Measurements from ENCODE around the gene SUN2.

SUN2 gene

DNA sequence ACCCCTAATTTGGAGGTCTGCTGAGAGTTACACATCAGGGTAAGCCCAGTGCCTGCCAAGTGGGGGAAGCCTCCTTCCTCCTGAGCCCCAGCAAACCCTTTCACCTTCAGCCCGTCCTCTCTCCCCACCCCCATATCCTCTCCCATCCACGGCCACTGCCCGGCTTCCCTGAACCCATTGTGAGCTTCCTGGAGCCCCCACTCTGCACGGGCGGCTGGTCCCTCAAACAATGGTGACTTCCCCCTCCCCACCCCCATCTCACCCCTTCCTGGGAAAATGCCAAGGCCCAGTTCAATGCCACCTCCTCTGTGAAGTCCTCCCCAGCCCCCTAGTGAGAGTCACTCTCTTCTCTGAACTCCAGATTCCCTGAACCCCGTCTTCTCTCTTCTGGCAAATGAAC, 20.3 kb upstream of the SUN2 start:
- DNase-seq (ENCODE audit: low spot score) = no peak

DNA sequence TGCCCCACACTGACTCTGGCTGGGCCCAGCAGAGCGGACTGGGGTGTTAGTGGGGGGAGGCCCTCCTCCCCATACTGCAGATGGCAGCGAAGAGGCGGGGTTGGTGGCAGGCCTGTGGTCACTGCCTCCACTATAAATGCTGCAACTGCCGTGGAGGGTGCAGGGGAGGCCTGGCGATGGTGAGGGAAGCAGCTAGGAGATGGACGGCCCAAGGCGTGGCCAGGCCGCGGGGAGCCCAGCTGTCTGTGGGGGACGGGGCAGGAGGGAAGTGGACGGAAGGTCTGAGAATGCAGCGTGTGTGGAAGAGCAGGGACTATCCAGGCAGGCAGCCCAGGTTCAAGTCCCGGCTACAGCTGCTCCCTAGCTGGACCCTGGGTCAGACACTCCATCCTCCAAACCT, 19.9 kb upstream of the SUN2 start:
- DNase-seq (ENCODE audit: low spot score) = peak; percentile 61

DNA sequence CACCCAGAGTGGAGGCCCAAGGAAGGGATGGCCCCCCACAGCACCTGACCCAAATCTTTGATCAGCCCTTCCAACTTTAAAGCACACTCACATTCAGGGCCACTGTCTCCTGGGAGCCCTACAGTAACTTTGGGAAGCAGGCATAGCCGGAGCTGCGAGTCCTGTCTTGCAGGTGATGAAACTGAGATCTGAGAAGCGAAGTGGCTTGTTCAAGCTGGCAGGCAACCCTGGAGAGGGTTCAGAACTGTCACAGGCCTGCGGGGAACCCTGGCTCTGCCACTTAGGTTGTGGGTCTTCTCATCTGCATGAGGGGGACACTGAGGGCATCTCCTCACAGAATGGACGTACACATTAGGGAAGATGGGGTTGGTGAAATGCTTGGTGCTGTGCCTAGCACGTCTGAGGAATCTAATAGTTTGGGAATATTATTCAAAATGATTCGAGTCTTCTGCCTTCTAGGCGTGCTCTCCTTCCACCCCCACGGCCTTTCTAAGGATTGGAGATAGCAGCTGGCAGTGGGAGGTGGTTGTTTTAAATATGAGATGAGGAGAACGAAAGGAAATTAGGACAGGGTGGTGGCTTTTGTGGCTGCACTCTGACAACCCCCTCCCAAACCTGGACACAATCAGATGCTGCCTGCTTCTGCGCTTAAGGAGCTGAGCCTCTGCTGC, 18.8 kb upstream of the SUN2 start:
- no peak for DNase-seq (ENCODE audit: low spot score)

DNA sequence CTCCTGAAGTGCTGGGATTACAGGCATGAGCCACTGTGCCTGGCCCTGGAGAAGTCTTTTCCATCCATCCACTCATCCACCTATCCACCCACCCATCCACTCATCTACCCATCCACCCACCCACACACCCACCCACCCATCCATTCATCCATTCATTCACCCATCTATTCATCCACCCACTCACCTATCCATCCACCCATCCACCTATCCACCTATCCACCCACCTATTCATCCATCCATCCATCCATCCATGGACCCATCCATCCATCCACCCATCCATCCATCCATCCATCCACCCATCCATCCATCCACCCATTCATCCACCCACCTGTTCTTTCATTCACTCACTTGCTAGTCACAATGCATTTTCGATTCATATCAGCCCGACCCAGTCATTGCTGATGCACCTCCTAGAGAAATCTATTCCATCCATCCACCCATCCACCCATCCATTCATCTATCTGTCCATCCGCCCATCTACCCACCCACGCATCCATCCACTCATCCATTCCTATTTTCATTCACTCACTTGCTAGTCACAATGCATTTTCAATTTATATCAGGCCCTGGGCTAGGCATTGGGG, 17.7 kb upstream of the SUN2 start:
- DNase-seq (ENCODE audit: low spot score) = no peak

DNA sequence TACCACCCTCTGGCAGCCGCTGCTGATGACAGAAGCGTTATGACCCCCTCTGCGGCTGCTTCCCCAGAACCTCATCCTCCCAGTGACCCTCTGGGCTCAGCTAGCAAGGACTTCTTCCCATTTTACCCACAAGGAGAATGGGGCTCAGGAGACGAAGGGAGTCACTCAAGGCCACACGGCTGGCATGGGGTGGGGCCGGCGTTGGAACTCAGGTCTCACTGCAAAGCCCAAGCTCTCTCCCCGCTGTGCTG, 16.8 kb upstream of the SUN2 start:
- DNase-seq (ENCODE audit: low spot score) = no peak

DNA sequence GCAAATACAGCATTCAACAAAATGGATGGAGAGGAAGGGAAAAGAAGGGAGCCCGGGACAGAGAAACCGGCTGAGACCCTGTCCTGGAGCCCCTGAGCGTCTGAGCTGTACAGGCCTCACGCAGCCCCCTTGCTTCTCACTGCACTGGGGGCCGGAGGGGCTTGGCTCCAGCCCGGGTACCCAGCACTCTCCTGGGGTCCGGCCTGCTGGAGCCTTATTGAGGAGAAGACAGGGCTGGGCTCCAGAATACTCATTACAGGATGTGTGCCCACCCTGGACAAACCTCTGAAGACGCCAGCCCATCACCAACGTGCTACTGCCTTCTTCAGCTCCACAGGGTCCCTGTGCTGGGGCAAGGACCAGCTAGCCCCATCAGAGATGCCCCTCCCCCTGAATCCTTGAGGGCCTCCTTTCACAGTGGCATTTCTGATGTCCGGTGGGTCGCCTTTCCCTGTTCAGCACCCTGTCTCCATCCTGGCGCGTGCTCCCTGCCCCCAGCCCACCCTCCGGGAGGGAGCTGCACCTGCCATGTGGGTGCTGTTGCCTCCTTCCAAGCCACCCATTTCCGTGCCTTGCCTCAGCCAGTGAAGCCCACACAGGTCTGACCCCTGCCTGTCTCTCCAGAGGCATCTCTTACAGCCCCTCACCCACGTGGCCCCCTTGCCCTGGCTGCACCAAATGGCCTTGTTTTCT, 14.6 kb upstream of the SUN2 start:
- no peak for DNase-seq (ENCODE audit: low spot score)

DNA sequence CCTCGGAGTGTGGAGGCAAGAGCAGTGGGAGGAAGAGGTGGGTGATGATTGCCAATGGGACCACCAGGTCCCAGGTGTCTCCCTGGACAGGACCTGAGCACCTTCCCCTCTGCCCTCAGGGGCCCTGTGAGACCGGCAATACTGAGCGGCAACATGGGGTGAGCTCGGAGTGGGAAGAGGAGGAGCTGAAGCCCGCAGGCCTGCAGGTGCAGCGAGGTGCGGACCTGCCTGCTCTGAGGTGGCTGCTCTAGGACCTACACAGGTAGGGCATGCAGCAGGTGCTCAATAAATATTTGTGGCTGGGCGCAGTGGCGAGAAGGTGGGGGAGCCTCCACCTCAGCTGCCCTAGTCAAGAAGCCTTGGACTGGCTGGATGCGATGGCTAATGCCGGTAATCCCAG, 12.2 kb upstream of the SUN2 start:
- no peak for DNase-seq (ENCODE audit: low spot score)

DNA sequence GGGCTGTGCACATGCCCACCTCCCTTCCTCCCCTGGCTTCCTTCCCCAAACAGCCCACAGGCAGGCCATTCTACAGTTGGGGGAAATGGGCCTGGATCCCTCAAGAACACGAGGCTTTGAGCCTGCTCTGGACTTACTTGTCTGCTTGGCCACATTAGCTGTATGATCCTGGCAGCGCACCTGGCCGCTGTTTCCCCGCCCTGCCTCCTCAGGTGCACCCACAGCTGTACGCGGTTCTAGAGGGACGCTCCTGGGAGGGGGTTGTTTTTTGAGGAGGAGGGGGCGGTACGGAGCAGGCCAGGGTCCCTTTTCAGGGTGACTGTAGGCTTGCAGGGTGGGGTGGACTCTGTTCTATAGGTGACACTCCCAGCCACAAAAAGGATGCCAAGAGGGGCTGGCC, 11.5 kb upstream of the SUN2 start:
- DNase-seq (ENCODE audit: low spot score) = no peak

DNA sequence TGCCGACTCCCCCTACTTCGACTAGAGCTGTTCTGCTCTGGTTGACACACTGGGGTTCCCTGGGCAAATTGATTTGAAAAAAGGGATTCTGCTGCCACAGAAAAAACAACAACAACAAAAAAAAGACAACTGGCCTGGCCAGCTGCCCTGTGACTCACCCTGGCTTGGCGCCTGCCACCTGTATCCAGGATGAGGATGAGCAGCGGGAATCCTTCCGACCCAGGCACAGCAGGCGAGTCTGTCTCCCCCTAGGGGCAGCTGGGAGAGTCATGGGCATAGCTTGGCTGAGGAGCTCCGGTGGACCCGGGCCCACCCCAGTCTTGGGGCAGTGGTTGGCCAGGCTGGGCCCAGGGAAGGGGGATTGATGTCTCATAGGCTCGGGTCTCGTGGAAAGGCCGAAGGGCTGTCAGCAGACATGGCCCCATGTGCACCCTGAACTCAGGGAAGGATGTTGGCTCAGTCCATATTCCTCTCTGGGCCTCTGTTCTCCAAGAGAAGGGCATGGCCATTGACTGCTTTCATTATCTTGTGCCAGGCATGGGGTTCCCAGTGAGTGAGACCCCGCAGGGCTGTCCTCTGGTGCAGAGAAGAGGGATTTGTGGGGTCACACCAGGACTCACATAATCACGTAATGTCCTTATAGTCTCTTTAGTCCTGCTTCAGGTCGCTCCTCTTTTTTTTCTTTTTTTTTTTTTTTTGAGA, 10.4 kb upstream of the SUN2 start:
- DNase-seq (ENCODE audit: low spot score) = no peak

DNA sequence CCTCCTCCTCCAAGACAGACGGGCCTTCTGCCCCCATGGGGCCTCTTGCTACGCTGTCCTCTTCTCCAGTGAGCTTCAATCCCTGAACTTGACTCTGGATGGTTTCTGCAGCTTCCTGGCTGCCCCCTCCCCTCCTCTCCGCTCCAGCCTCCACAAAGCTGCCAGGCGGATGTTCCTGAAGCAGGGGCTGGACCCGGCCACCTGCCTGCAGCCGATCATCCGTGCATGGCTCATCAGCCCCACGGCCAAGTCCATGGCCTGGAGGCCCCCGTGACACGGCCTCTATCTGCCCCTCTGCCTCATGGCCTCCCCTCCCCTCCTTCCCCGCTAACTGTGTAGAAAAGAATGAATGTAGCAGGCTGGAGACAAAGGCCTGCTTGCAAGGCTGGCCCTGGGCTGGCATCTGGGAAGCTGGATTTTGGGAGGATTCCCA, 6.8 kb upstream of the SUN2 start:
- no peak for DNase-seq (ENCODE audit: low spot score)

DNA sequence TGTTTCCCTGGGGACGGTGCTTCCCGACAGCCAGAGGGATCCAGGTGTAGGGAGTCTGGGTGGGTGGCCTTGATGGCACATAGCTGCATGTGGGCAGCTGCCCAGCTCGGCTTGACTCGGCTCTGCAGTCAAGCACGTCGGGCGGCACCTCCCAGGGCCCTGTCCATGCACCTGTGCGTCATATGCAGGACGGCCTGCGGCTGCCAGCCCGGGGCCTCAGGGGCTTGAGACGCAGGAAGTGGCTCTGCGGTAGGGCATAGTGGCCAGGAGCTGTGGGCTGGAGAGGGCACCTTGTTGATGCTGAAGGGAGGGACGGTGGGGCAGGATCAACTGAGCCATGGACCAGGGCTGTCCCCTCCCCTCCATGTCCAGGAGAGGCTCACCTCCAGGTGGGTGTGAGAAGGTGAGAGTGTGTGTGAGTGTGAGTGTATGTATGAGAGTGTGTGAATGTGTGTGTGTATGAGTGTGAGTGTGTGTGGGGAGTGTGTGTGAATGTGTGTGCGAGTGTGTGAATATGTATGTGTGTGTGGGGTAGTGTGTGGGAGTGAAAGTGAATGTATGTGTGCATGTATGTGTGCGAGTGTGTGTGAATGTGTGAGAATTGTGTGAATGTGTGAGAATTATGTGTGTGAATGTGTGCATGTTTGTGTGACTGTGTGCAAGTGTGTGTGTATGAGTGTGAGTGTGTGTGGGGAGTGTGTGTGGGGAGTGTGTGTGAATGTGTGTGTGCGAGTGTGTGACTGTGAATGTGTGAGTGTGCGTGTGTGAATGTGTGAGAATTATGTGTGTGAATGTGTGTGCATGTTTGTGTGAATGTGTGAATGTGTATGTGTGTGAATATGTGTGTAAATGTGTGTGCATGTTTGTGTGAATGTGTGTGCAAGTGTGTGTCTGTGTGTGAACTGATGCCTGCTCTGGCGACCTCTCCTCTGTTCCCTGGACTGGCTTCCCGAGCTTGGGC, 5.7 kb upstream of the SUN2 start:
- DNase-seq (ENCODE audit: low spot score) = no peak

DNA sequence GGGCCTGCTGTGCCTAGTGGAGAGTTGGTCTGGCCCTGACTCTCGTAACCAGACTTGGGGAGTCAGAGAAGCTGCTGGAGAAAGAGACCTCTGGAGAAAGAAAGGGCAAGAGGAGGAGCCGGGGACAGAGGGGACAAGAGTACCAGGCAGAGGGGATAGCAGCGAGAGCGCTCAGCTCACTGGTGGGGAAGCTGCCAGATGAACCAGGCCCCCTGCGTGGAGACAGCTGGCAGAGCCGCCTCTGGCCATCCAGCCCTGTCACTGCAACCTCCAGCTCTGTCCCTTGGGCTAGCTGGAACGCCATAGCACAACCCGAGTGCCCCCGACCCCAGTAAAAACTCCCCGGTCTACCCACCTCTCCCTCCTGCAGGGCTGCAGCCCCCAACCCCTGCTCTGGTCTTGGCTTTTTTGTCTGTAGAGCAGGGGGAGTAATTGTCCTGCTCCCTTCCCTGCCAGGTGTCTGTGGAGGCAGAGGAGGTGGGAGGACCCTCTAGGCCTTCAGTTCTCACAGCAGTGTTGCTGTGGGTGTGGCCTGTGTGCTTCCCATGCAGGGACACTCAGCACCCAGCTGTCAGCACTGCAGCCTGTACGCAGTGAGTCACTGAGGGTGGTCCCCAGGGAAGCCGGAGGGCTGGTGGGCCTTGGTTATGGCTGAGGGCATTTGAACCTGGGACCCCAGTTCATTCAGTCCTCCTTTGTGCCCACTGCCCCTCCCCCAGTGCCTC, 4.8 kb upstream of the SUN2 start:
- no peak for DNase-seq (ENCODE audit: low spot score)

DNA sequence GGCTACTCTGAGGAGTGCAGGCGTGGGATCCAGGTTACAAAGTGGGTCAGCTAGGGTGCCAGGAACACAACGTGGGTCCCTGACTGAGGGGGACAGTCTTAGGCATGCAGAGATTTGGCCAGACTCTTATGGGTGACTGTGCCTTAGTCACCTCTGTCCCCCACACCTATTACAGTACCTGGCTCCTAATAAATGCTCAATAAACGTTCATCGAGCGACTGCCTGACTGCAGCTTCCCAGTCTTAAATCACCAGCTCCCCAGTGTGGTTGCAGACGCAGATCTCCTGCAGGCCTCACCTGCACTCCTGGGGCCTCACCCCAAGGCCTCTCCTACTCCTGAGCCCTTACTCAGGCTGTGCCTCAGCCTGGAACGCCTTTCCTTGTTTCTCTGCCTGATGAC, 3.2 kb upstream of the SUN2 start:
- no peak for DNase-seq (ENCODE audit: low spot score)

DNA sequence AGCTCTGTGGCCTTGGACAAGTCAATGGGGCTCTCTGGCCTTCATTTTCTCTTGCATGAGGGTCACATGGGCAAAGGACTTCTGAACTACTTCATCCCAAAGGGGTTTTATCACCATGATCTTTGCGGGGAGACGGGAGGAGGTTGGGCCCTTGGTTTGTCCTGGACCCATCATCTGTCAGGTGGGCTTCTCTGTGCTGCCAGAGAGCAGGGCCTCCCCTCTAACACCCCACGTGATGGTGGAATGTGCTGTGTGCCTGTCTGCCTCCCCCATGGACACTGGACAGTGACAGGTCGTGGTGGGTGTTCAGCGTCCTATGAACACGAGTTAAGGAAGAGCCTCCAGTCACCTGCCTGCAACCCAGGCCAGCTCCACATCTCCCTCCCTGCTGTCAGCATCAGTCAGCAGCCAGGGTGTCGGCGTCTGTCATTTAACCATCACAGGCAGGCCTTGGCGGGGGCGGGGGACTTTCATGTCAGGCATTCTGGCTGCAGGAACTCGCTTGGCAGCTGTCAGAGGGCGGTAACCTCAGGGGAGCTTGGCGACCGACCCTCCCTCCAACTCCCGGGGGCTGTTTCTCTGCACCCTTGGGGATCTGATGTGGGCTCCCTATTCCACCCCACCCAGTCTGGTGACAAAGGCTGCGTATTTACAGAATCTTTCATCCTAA, 2.6 kb upstream of the SUN2 start:
- DNase-seq (ENCODE audit: low spot score) = no peak

DNA sequence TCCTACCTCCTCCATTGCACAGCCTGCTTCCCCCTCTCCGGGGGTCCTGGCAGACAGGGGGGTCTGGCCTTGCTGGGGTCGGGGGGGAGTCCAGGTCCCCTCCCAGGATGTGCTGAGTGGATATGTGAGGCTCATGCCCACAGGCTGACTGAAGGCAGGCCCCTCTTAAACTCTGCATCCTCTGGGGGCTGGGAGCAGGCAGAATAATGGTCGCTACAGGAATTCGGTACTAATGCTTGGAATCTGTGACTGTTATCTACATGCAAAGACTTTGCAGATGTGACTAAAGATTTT, 1.6 kb upstream of the SUN2 start:
- DNase-seq (ENCODE audit: low spot score) = no peak

DNA sequence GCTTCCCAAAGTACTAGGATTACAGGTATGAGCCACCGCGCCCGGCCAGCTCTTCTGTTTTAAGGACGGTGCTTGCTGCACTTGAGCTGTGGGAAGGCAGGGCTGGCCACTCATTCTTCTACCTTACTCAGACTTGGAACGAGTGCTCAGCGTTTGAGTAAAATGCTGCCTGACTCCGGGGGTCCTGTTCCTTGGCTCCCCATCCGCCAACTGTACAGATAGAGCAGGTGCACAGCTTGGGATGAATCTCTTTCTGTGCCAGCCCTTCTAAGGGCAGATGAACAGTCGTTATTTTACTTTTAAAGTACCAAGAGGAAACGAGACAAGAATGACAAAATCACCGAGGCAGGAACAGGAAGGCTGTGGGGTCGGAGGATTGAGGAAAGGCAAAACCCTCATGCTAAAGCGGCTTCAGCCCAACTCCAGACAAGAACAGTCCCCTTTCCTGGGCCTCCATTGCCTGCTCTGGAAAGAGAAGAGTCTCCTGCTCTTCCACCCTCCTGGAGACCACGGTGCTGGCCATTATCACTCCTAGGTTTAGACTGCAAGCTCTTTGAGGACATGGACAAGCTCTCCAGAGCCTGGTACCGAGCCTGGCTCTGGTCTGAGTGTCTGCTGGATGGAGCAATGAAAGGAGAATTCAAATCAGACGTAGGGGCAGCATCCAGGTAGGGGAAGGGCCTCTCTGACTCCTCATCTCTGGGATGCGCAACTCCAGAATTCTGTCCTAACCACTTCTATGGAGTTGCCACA, 1.1 kb upstream of the SUN2 start:
- DNase-seq (ENCODE audit: low spot score) = no peak

DNA sequence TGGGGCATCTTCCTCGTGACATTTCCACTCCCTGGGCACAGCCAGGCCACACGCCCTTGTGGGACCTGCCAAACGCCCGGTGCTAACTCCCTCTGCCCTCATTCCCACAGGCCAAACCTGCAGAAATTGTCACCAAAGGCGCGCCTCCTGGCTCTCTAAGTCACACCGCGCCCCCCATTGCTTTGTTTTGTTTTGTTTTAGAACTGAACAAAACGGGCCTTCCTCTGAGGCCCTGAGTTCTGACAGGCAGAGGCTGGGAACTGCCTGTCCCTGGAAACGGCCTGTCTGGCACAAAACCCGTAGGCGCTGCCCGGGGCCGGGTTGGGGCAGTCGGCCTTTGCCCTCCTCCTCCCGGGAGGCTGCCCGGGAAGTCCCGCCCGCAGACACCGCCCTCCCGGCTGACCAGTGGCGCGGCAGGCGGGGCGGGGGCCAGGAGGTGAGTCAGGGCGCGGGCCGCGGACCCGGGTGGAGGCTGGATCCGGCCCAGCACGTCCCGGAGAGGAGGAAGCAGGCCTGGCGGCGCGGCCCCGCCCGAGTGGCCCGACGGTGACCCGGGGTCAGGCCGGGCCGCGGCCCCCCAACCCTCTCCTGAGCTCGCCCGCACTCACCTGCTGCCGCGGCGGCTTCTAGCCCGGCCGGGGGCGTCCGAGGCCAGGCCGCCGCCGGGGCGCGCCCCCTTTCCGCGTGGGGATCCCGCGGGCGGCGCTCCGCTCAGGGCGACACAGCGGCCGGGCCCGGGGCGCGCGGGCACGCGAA, 465 bp downstream of the SUN2 start:
- peak; percentile 78 for DNase-seq (ENCODE audit: low spot score)

DNA sequence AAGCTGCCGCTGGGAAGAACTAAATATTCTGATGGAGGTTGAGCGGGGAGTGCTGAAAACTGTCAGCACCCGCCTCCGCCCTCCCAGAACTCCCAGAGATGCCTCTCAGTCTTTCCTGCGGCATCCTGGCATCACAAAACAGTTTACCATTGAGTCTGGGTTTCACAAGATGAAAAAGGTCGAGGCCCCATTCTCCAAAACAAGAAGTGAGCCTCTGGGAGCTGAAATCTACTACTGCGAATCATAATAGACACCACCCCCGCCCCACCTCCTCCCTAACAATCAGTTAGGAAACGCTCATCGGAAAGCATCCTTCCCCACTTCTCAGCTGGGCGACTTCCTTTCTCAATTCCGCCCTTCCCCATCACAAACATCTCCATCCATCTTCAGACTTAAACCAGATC, 1.0 kb downstream of the SUN2 start:
- no peak for DNase-seq (ENCODE audit: low spot score)

DNA sequence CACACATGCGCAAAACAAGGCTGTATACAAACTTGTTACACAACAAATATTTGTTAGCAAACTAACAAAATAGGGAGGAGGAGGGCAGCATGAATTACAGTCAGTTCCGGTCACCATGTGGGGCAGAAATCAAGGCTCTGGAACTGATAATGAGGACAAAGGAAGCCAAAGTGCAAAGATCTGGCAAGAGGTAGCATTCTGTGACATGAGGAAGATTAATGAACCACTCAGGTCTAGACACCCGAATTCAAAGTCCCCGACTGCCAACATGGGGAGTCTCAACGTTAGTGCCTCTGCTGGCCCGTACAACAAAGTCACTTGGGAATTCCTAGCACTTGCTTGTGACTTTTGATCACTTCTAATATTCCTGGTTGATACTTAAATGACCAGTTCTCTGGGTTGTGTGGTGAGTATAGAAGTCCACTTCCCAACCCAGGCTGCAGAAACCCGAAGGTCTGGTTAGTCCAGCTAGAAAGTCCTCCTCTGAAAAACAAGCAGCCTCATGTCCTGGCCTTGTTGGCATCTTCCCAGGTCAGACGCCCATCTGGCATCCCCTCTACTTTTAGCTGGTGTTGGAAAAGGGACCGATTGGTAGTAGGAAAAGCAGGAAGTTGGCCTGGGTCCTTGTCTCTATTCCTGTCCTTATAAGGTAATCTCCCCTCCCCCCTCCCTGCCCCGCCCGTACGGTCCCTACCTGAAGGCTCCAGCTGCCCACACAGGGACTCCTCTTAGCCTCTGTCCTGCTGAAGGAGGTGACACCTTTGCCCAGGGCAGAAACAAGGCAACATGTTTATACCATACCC, 1.6 kb downstream of the SUN2 start:
- no peak for DNase-seq (ENCODE audit: low spot score)

All from left forelimb (tissue), 1 donor.